HepG2 (cell line): ENCODE measurements around the gene TSC22D3. TPM values are rescaled to one million over a fixed set of nuclear protein-coding genes. Genes with fewer than 3 reads are reported as not detected.

Experiments used
- ATAC-seq: fragments of 200-7000 bp; cut with Tn5 transposase; 3 replicates; pipeline ENCODE4 v1.9.1; 2020; ENCODE audit warnings: mild to moderate bottlenecking, moderate library complexity
- BruUV-seq: library from RNA; stranded (reverse); fragments of 400-500 nt; replicated peaks from 2 replicates; lab custom pipeline; 2021; lab: Mats Ljungman, UMichigan
- CTCF ChIA-PET: fragments of 300-600 bp; formaldehyde crosslinking; extraction: SDS; loops from one replicate; lab custom pipeline; 2021; ENCODE audit warnings: low total read pairs, inconsistent platforms, low intra/inter-chr PET ratio; lab: Yijun Ruan, JAX
- POLR2A ChIA-PET: fragments of 350-600 bp; sonication (Branson Sonifier 250); formaldehyde crosslinking; loops from one replicate; lab custom pipeline; 2020; ENCODE audit warnings: antibody characterized with exemption, inconsistent platforms; lab: Yijun Ruan, JAX
- DNase-seq: peaks from one replicate; pipeline ENCODE4 v3.0.0-alpha.2; 2015; ENCODE audit warnings: low spot score
- FAIRE-seq: peaks from 3 replicates; lab custom pipeline; 2011; peaks lifted over from hg19 to GRCh38; lab: Jason Lieb, UNC
- H2AFZ ChIP-seq: one replicate; pipeline ENCODE4 v1.6.1; 2011; ENCODE audit warnings: low read length, inconsistent platforms
- H3K27ac ChIP-seq: fragments of 300-600 bp; 3 replicates; pipeline ENCODE4 v1.8.0; 2011; ENCODE audit warnings: mixed run types, mild to moderate bottlenecking, mixed read lengths, low read length, inconsistent platforms; ENCODE audit not compliant: insufficient read depth; ENCODE audit errors: extremely low read length
- H3K27me3 ChIP-seq, 2 experiments: fragments of 200-600 bp in 1 of 2; 2 replicates in 1 of 2; 3 replicates in 1 of 2; pipeline versions ENCODE4 v1.6.0 to v1.8.0; 2011; ENCODE audit warnings: low read length in 2 of 2, mild to moderate bottlenecking in 2 of 2, moderate library complexity in 2 of 2, inconsistent platforms in 1 of 2; ENCODE audit not compliant: insufficient read depth in 2 of 2, control insufficient read depth in 1 of 2
- H3K36me3 ChIP-seq, 2 experiments: fragments of 200-600 bp in 1 of 2; replicated peaks in 1 of 2; 2 replicates in 1 of 2; 3 replicates in 1 of 2; pipeline versions ENCODE4 v1.5.1 to v1.8.0; 2011; ENCODE audit warnings: low read length in 2 of 2, inconsistent platforms in 1 of 2; ENCODE audit not compliant: insufficient read depth in 2 of 2, control insufficient read depth in 1 of 2
- H3K4me1 ChIP-seq: 2 replicates; pipeline ENCODE4 v1.5.1; 2012; ENCODE audit warnings: low read length, inconsistent platforms; ENCODE audit not compliant: insufficient read depth
- H3K4me2 ChIP-seq: 2 replicates; pipeline ENCODE4 v1.6.0; 2011; ENCODE audit warnings: low read depth, low read length, inconsistent platforms
- H3K4me3 ChIP-seq, 3 experiments: fragments of 200-600 bp in 1 of 3; sonication (generic), shearing (Covaris generic) in 1 of 3; replicated peaks in 1 of 3; 2 replicates each; pipeline ENCODE4 v1.5.1; 2011 to 2016; ENCODE audit warnings: low read length in 3 of 3, inconsistent platforms in 2 of 3, low read depth in 2 of 3, mild to moderate bottlenecking in 2 of 3, control low read depth in 1 of 3, mixed read lengths in 1 of 3; ENCODE audit not compliant: insufficient read depth in 1 of 3
- H3K79me2 ChIP-seq: one replicate; pipeline ENCODE4 v1.6.1; 2011; ENCODE audit warnings: low read length, inconsistent platforms; ENCODE audit not compliant: insufficient read depth
- H3K9ac ChIP-seq: 2 replicates; pipeline ENCODE4 v1.6.0; 2011; ENCODE audit warnings: mild to moderate bottlenecking, low read depth, low read length, inconsistent platforms; ENCODE audit not compliant: insufficient read depth
- H3K9me3 ChIP-seq: 2 replicates; pipeline ENCODE4 v1.5.1; 2012; ENCODE audit warnings: mild to moderate bottlenecking, low read length
- H4K20me1 ChIP-seq: 2 replicates; pipeline ENCODE4 v1.6.0; 2011; ENCODE audit warnings: inconsistent platforms, mild to moderate bottlenecking, low read length, moderate library complexity; ENCODE audit not compliant: insufficient read depth
- ATF5 ChIP-seq: sonication (generic); formaldehyde crosslinking; IDR thresholded peaks from 2 replicates; pipeline ENCODE4 v1.4.0; 2020; ENCODE audit warnings: mild to moderate bottlenecking, low read depth, missing genetic modification reagents
- KLF9 ChIP-seq: IDR thresholded peaks from 2 replicates; pipeline ENCODE4 v1.6.1; 2016; ENCODE audit warnings: low read depth
- MZF1 ChIP-seq: sonication (generic); formaldehyde crosslinking; IDR thresholded peaks from 2 replicates; pipeline ENCODE4 v1.8.1; 2023; ENCODE audit warnings: mild to moderate bottlenecking, missing genetic modification reagents, borderline replicate concordance
- POLR2G ChIP-seq: fragments of 200-400 bp; formaldehyde crosslinking; IDR thresholded peaks from 2 replicates; pipeline ENCODE4 v1.6.1; 2018; ENCODE audit warnings: mild to moderate bottlenecking, low read depth, low read length, moderate library complexity
- PRMT3 ChIP-seq: sonication (generic); formaldehyde crosslinking; IDR thresholded peaks from 2 replicates; pipeline ENCODE4 v1.8.1; 2022; ENCODE audit warnings: low read depth, mild to moderate bottlenecking, moderate library complexity, missing genetic modification reagents, borderline replicate concordance
- STAT6 ChIP-seq: sonication (generic); formaldehyde crosslinking; IDR thresholded peaks from 2 replicates; pipeline ENCODE4 v1.4.0; 2020; ENCODE audit warnings: missing genetic modification reagents, mild to moderate bottlenecking, borderline replicate concordance
- TFDP2 ChIP-seq: sonication (generic); formaldehyde crosslinking; IDR thresholded peaks from 2 replicates; pipeline ENCODE4 v1.4.0; 2020; ENCODE audit warnings: missing genetic modification reagents
- TRIM22 ChIP-seq: fragments of 450-650 bp; IDR thresholded peaks from 2 replicates; pipeline ENCODE4 v1.6.1; 2017
- ZGPAT ChIP-seq: IDR thresholded peaks from 2 replicates; pipeline ENCODE4 v1.6.1; 2016; ENCODE audit warnings: mild to moderate bottlenecking
- ZNF281 ChIP-seq: sonication (generic); formaldehyde crosslinking; IDR thresholded peaks from 2 replicates; pipeline ENCODE4 v1.4.0; 2020; ENCODE audit warnings: missing genetic modification reagents, borderline replicate concordance
- ZNF326 ChIP-seq: sonication (generic); formaldehyde crosslinking; IDR thresholded peaks from 2 replicates; pipeline ENCODE4 v1.4.0; 2020; ENCODE audit warnings: missing genetic modification reagents, borderline replicate concordance
- ZNF414 ChIP-seq: sonication (generic); formaldehyde crosslinking; IDR thresholded peaks from 2 replicates; pipeline ENCODE4 v1.5.0; 2020; ENCODE audit warnings: missing genetic modification reagents
- ZNF468 ChIP-seq: sonication (generic); formaldehyde crosslinking; IDR thresholded peaks from 2 replicates; pipeline ENCODE4 v1.8.0; 2022; ENCODE audit warnings: mild to moderate bottlenecking, moderate library complexity, missing genetic modification reagents
- ZNF644 ChIP-seq: IDR thresholded peaks from 2 replicates; pipeline ENCODE4 v1.6.1; 2016; ENCODE audit warnings: low read depth
- WGBS: methylation state at CpG from one replicate; pipeline ENCODE4 v1.1.6; 2017; ENCODE audit warnings: low lambda C conversion rate; 5-methylcytosine and 5-hydroxymethylcytosine counted together
- in situ Hi-C: cut with HindIII; loops from 2 replicates; pipeline ENCODE4 v1.10.0; 2017; ENCODE audit warnings: low pct_unique_long_range_greater_than_20kb; ENCODE audit not compliant: extremely low pct_ligation_motif_present
- intact Hi-C: fragments of 100-400 bp; cut with micrococcal nuclease; formaldehyde crosslinking; loops from one replicate; pipeline ENCODE4 v1.10.0; 2022; ENCODE audit not compliant: unreplicated experiment
- polyA plus RNA-seq, 8 experiments: library from polyadenylated mRNA; depleted of rRNA in 3 of 8; stranded (reverse) in 7 of 8; unstranded in 1 of 8; fragments of >200 nt; fragmentation: Illumina TruSeq in 4 of 8; extraction: Trizol in 4 of 8; gene quantifications; 2 replicates each; pipeline versions ENCODE4 v1.2.1 to v1.2.3, GENCODE V29; 2011 to 2016; ENCODE audit warnings: low read depth in 4 of 8, missing spikeins in 1 of 8, mixed read lengths in 1 of 8; ENCODE audit not compliant: insufficient read depth in 1 of 8
- total RNA-seq, 5 experiments: library from RNA; depleted of rRNA; stranded (reverse); fragments of >200 nt; fragmentation: Illumina TruSeq; extraction: Trizol; gene quantifications; 2 replicates each; pipeline ENCODE4 v1.2.3, GENCODE V29; 2016; ENCODE audit warnings: low read depth in 1 of 5

The TSC22D3 gene
- total and polyA plus RNA-seq, 2 of the 13 experiments (the other 11 are each of a cell fraction or from before 2014, with no cell fraction given) = 0.82 to 1.5 TPM

- CTCF ChIA-PET = no interaction called here
- no peak for TF ChIP-seq STAT6 (CRISPR knock-in tag)
- TF ChIP-seq POLR2G = no peak
- TF ChIP-seq TFDP2 (CRISPR knock-in tag) = no peak
- no peak for TF ChIP-seq ZNF326 (CRISPR knock-in tag)
- TF ChIP-seq ZGPAT (CRISPR knock-in tag) = no peak
- TF ChIP-seq ZNF644 (CRISPR knock-in tag) = no peak
- TF ChIP-seq MZF1 = no peak
- no peak for TF ChIP-seq ATF5 (CRISPR knock-in tag)
- no peak for TF ChIP-seq KLF9
- no peak for TF ChIP-seq ZNF468 (CRISPR knock-in tag)
- no peak for TF ChIP-seq ZNF414 (CRISPR knock-in tag)
- TF ChIP-seq PRMT3 (CRISPR knock-in tag) = no peak
- TF ChIP-seq TRIM22 = no peak
- no peak for TF ChIP-seq ZNF281 (CRISPR knock-in tag)
Measured at GRCh38 chrX:107804427-107804826, 28.8 kb upstream of the TSC22D3 start.

More at GRCh38 chrX:107804427-107804826, 28.8 kb upstream of the TSC22D3 start:
- no CpG with 5 or more reads among the region's 1 CpG for WGBS
- no peak overlapping the region for H3K4me2 ChIP-seq
- DNase-seq (no peak), FAIRE-seq (no peak), ATAC-seq (no peak)
- POLR2A ChIA-PET = no interaction called here
- no peak overlapping the region for H3K27ac ChIP-seq
- BruUV-seq = no TSS peak
- H3K36me3 ChIP-seq = no peaks in the 10 kb centered on the region
- intact Hi-C loops (no loop called here), in situ Hi-C loops (no loop called here)
- no peaks in the 10 kb centered on the region for H3K4me1 ChIP-seq
- H3K9ac ChIP-seq = no peak overlapping the region
- H3K27me3 ChIP-seq = no peaks in the 10 kb centered on the region
- no peak overlapping the region for H2AFZ ChIP-seq
- H4K20me1 ChIP-seq = no peaks in the 10 kb centered on the region
- no peaks in the 10 kb centered on the region for H3K79me2 ChIP-seq
- no peak overlapping the region for H3K4me3 ChIP-seq
- no peaks in the 10 kb centered on the region for H3K9me3 ChIP-seq
